Kidney (tissue), 14 donors: Measurements from ENCODE around the gene TMEM203. TPM values are rescaled to one million over a fixed set of nuclear protein-coding genes. Genes with fewer than 3 reads are reported as not detected.

Experiments
- DNase-seq, 5 donors: peaks; one replicate each; pipeline ENCODE4 v3.0.0-alpha.2; 2013 to 2020
- FAIRE-seq: peaks from 2 replicates; lab custom pipeline; 2012; peaks lifted over from hg19 to GRCh38; lab: Jason Lieb, UNC
- H3K27ac ChIP-seq, 2 donors: one replicate each; pipeline ENCODE4 v1.7.0; 2013; ENCODE audit warnings: low read depth in 2 of 2, low read length in 2 of 2, inconsistent platforms in 1 of 2
- H3K27me3 ChIP-seq: one replicate; pipeline ENCODE4 v1.7.1; 2013; ENCODE audit warnings: low read length, inconsistent platforms; ENCODE audit not compliant: control insufficient read depth, insufficient read depth
- H3K36me3 ChIP-seq, 3 donors: one replicate each; pipeline versions ENCODE4 v1.7.0 to v1.7.1; 2013; ENCODE audit warnings: low read length in 3 of 3, control low read depth in 1 of 3, inconsistent platforms in 1 of 3; ENCODE audit not compliant: insufficient read depth in 3 of 3, control insufficient read depth in 2 of 3
- H3K4me1 ChIP-seq, 3 donors: one replicate each; pipeline versions ENCODE4 v1.7.0 to v1.7.1; 2013; ENCODE audit warnings: low read length in 3 of 3, inconsistent platforms in 1 of 3, low read depth in 1 of 3; ENCODE audit not compliant: control insufficient read depth in 2 of 3, insufficient read depth in 2 of 3
- H3K4me3 ChIP-seq, 3 donors: one replicate each; pipeline versions ENCODE4 v1.7.0 to v1.8.1; 2013; ENCODE audit warnings: low read length in 3 of 3, control low read depth in 1 of 3, inconsistent platforms in 1 of 3
- H3K9ac ChIP-seq, 3 donors: one replicate each; pipeline versions ENCODE4 v1.7.0 to v1.7.1; 2013; ENCODE audit warnings: low read length in 3 of 3, control low read depth in 1 of 3, inconsistent platforms in 1 of 3
- H3K9me3 ChIP-seq, 3 donors: one replicate each; pipeline versions ENCODE4 v1.7.0 to v1.7.1; 2013; ENCODE audit warnings: low read length in 3 of 3, control low read depth in 1 of 3, inconsistent platforms in 1 of 3; ENCODE audit not compliant: control insufficient read depth in 2 of 3, insufficient read depth in 1 of 3
- intact Hi-C: fragments of 100-400 bp; cut with DNase I; formaldehyde crosslinking; loops from one replicate; pipeline ENCODE4 v1.11.1; 2022
- polyA plus RNA-seq: library from polyadenylated mRNA; stranded (reverse); fragments of 350-450 nt; fragmentation: Illumina TruSeq; extraction: RNeasy Lipid Tissue Mini Kit (QIAGEN cat#74804); gene quantifications from one replicate; pipeline ENCODE4 v1.2.3, GENCODE V29; 2014; ENCODE audit warnings: low read depth, low replicate concordance; ENCODE audit not compliant: insufficient read depth
- total RNA-seq: library from RNA; stranded (reverse); fragmentation: NEBNext Ultra II Directional; extraction: Animal tissue kit (Norgen Biotek cat#: 25700); gene quantifications from one replicate; pipeline ENCODE4 v1.2.1, GENCODE V29; 2021
- TF ChIP-seq, protein P1 (sequence below): IDR thresholded peaks from 3 replicates; pipeline ENCODE4 v1.5.1; 2012; ENCODE audit warnings: mild to moderate bottlenecking, moderate library complexity, borderline replicate concordance; ENCODE audit not compliant: insufficient read depth; ENCODE audit errors: extremely low read depth
- donor health status: control.
- donor health status: control.
- donor health status: control.
- donor health status: control.
- donor health status: control.
- donor health status: DM: yes; HTN: yes; CAD: no.
- donor health status: Normal renal cell carcinoma (clear cell type).

TMEM203 gene
- total and polyA plus RNA-seq, 2 donors from 2014 or later, result 36.3 to 53.5 TPM

DNA sequence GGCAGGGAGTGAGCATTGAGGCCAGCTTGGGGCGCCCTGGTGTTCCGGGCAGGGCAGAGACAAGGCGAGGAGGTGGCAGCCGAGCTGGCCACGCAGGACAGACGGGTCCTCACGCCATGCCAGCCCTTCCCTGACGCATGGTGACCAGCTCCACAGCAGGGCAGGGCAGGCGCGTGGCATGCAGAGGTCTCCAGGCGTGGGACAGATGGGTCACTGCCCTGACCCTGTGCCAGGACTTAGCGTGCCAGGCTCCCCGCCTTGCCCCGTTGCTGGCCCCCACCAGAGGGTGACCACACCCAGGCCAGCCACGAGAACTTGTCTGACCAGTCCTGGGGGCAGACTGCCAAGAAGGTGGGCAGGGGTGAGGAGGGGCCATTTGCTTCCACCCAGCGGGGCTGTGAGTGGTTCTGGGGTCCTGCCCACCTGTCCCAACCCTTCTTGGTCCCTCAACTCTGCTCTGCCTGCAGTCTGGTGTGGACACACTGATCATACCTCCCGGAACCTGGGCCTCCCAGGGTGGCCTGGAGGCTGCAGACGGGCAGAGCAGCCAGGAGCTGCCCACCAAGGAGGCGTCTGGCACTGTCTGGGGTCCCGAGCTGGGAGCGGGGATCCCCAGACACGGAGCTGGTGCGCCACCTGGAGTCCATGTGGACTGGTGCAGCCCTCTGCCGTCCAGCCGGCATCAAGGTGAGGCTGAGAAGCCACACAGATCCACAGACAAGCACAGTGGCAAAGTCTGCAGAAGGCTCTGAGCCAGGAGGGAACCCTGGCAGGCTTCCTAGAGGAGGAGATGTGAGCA, 21.8 kb upstream of the TMEM203 start, which contains the start of gene RNF224:
RNF224 (plus strand) TSS at position 449 of the 799 bp plus-strand sequence. CDS start 834 bp downstream, outside the sequence.
- no peak for FAIRE-seq
- peak within 1 kb of the TSS; percentile 45 to 71 for H3K27ac ChIP-seq
- TF ChIP-seq, protein P1, sequence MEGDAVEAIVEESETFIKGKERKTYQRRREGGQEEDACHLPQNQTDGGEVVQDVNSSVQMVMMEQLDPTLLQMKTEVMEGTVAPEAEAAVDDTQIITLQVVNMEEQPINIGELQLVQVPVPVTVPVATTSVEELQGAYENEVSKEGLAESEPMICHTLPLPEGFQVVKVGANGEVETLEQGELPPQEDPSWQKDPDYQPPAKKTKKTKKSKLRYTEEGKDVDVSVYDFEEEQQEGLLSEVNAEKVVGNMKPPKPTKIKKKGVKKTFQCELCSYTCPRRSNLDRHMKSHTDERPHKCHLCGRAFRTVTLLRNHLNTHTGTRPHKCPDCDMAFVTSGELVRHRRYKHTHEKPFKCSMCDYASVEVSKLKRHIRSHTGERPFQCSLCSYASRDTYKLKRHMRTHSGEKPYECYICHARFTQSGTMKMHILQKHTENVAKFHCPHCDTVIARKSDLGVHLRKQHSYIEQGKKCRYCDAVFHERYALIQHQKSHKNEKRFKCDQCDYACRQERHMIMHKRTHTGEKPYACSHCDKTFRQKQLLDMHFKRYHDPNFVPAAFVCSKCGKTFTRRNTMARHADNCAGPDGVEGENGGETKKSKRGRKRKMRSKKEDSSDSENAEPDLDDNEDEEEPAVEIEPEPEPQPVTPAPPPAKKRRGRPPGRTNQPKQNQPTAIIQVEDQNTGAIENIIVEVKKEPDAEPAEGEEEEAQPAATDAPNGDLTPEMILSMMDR, result peak; percentile 86
- H3K4me1 ChIP-seq, result peaks cover 0 to 35% (median 18%) of the 10 kb centered on the region in 3 donors
- H3K9me3 ChIP-seq, result no peaks in the 10 kb centered on the region
- H3K36me3 ChIP-seq, result no peaks in the 10 kb centered on the region
- H3K27me3 ChIP-seq, result no peaks in the 10 kb centered on the region
- peak within 1 kb of the TSS in 1 of 3 donors; percentile 29 for H3K9ac ChIP-seq
- no peak within 1 kb of the TSS for H3K4me3 ChIP-seq
- intact Hi-C loops, result no loop called here
- DNase-seq, result peak; percentile 87 to 97 (median 89)

DNA sequence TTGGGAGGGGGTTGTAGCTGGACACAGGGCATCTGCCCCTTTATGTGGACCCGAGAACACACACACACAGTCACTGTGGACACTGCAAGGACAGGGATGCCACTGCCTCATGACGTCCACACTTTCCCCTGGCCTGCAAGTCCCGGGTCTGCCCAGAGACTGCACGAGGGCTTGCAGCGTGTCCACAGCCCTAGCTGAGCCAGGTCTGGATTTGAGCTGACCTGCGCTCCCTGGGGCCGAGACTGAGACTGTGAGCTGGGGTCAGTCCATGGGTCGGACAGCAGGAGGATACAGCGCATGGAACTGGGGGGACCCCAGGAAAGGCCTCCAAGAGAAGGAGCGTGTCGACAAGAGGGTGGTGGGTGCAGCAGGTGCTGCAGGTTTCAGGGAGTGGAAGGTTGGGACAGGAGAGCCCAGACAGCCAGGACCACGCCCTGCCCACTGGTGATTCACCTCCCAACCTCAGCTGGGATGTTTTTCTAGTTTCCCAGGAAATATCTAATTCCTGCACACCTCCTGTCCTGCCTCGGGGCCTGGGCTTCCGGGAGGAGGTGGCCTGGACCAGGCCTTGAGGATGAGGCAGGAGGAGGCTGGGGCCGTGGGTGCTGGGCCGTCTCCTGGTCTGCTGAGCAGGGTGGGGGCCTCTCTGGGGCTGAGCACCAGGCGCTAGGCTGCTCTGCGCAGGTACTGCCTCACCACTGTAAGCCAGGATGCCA, 21.0 kb upstream of the TMEM203 start:
- TF ChIP-seq, protein P1, result no peak
- H3K4me1 ChIP-seq, result peaks cover 0 to 35% (median 18%) of the 10 kb centered on the region in 3 donors
- no peaks in the 10 kb centered on the region for H3K9me3 ChIP-seq
- H3K27ac ChIP-seq, result peak overlapping the region; percentile 45 to 71
- H3K27me3 ChIP-seq, result no peaks in the 10 kb centered on the region
- FAIRE-seq, result no peak
- intact Hi-C loops, result no loop called here
- H3K36me3 ChIP-seq, result no peaks in the 10 kb centered on the region
- H3K9ac ChIP-seq, result no peak overlapping the region
- H3K4me3 ChIP-seq, result no peak overlapping the region
- DNase-seq, result peak in 2 of 5 donors; percentile 62 to 92

DNA sequence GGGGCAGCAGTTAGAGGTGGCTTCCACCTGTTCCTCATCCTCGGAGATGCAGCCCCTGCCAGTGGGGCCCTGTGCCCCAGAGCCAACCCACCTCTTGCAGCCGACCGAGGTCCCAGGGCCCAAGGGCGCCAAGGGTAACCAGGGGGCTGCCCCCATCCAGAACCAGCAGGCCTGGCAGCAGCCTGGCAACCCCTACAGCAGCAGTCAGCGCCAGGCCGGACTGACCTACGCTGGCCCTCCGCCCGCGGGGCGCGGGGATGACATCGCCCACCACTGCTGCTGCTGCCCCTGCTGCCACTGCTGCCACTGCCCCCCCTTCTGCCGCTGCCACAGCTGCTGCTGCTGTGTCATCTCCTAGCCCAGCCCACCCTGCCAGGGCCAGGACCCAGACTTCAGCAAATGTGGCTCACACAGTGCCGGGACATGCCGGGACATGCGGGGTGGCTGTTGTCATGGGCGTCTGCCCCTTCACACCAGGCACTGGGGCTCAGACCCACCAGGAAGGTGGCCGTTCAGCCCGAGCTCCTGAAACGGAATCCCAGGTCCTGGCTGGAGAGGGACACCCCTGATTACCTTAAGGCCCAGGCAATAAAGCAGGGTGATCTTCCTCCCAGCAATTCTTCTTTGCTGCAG, 20.4 kb upstream of the TMEM203 start:
- no peaks in the 10 kb centered on the region for H3K27me3 ChIP-seq
- no peaks in the 10 kb centered on the region for H3K36me3 ChIP-seq
- H3K9ac ChIP-seq, result no peak overlapping the region
- no peak overlapping the region for H3K27ac ChIP-seq
- TF ChIP-seq, protein P1, result no peak
- H3K9me3 ChIP-seq, result no peaks in the 10 kb centered on the region
- FAIRE-seq (no peak), DNase-seq (peak in 1 of 5 donors; percentile 55)
- H3K4me1 ChIP-seq, result peaks cover 0 to 35% (median 18%) of the 10 kb centered on the region in 3 donors
- no peak overlapping the region for H3K4me3 ChIP-seq
- intact Hi-C loops, result no loop called here
